Liver (tissue), 9 donors: ENCODE results near the gene ARHGAP33. TPM values are rescaled to one million over a fixed set of nuclear protein-coding genes. Genes with fewer than 3 reads are reported as not detected.
"Not testable (repeated sequence)": the region's sequence is repeated elsewhere in the genome, so short reads cannot be mapped to it uniquely, and the experiment has no call there.

ENCODE experiments used
- DNase-seq: peaks from one replicate; pipeline ENCODE4 v3.0.0-alpha.2; 2017; ENCODE audit warnings: low spot score
- H3K27ac ChIP-seq, 2 donors: one replicate each; pipeline ENCODE4 v1.7.0; 2013; ENCODE audit warnings: inconsistent platforms in 2 of 2, low read length in 2 of 2, control low read depth in 1 of 2, low read depth in 1 of 2, mild to moderate bottlenecking in 1 of 2
- H3K27me3 ChIP-seq, 4 donors: one replicate each; pipeline versions ENCODE4 v1.6.1 to v1.7.0; 2013; ENCODE audit warnings: low read length in 3 of 4, inconsistent platforms in 1 of 4, mild to moderate bottlenecking in 1 of 4, moderate library complexity in 1 of 4; ENCODE audit not compliant: control insufficient read depth in 4 of 4, insufficient read depth in 4 of 4
- H3K36me3 ChIP-seq, 4 donors: one replicate each; pipeline versions ENCODE4 v1.6.1 to v1.7.0; 2013; ENCODE audit warnings: low read length in 3 of 4, mild to moderate bottlenecking in 3 of 4, low read depth in 1 of 4, moderate library complexity in 1 of 4; ENCODE audit not compliant: control insufficient read depth in 4 of 4, insufficient read depth in 3 of 4
- H3K4me1 ChIP-seq, 4 donors: one replicate each; pipeline versions ENCODE4 v1.6.1 to v1.7.0; 2013; ENCODE audit warnings: low read length in 3 of 4, mild to moderate bottlenecking in 3 of 4, moderate library complexity in 1 of 4; ENCODE audit not compliant: control insufficient read depth in 4 of 4, insufficient read depth in 4 of 4
- H3K4me3 ChIP-seq, 3 donors: one replicate each; pipeline versions ENCODE4 v1.6.1 to v1.7.0; 2013; ENCODE audit warnings: low read length in 3 of 3, control low read depth in 1 of 3, low read depth in 1 of 3, mild to moderate bottlenecking in 1 of 3
- H3K9ac ChIP-seq, 2 donors: one replicate each; pipeline ENCODE4 v1.7.0; 2013; ENCODE audit warnings: low read length in 2 of 2, mild to moderate bottlenecking in 2 of 2, moderate library complexity in 2 of 2, control low read depth in 1 of 2, low read depth in 1 of 2
- H3K9me3 ChIP-seq, 4 donors: one replicate each; pipeline versions ENCODE4 v1.6.1 to v1.7.0; 2013; ENCODE audit warnings: low read length in 3 of 4; ENCODE audit not compliant: control insufficient read depth in 4 of 4
- EGR1 ChIP-seq, 2 donors: IDR thresholded peaks; 2 replicates each; pipeline ENCODE4 v1.6.1; 2016 to 2018; ENCODE audit warnings: antibody characterized with exemption in 2 of 2, low read depth in 2 of 2
- FOXA1 ChIP-seq: IDR thresholded peaks from 2 replicates; pipeline ENCODE4 v1.6.1; 2016; ENCODE audit warnings: antibody characterized with exemption
- FOXA2 ChIP-seq: IDR thresholded peaks from 2 replicates; pipeline ENCODE4 v1.6.1; 2016; ENCODE audit warnings: antibody characterized with exemption
- GABPA ChIP-seq, 2 donors: IDR thresholded peaks in 1 of 2; conservative IDR thresholded peaks in 1 of 2; 2 replicates each; pipeline ENCODE4 v1.6.1; 2016; ENCODE audit warnings: antibody characterized with exemption in 2 of 2, mild to moderate bottlenecking in 1 of 2, moderate library complexity in 1 of 2
- HNF4A ChIP-seq, 2 donors: conservative IDR thresholded peaks; 2 replicates each; pipeline ENCODE4 v1.6.1; 2016; ENCODE audit warnings: antibody characterized with exemption in 2 of 2, mild to moderate bottlenecking in 2 of 2
- HNF4G ChIP-seq: IDR thresholded peaks from 2 replicates; pipeline ENCODE4 v1.6.1; 2016; ENCODE audit warnings: antibody characterized with exemption
- JUND ChIP-seq, 2 donors: IDR thresholded peaks; 2 replicates each; pipeline ENCODE4 v1.6.1; 2016; ENCODE audit warnings: antibody characterized with exemption in 2 of 2
- NR2F2 ChIP-seq: IDR thresholded peaks from 2 replicates; pipeline ENCODE4 v1.6.1; 2016; ENCODE audit warnings: antibody characterized with exemption
- RAD21 ChIP-seq, 2 donors: IDR thresholded peaks; 2 replicates each; pipeline ENCODE4 v1.6.1; 2016; ENCODE audit warnings: antibody characterized with exemption in 2 of 2, mild to moderate bottlenecking in 2 of 2
- RXRA ChIP-seq, 2 donors: IDR thresholded peaks; 2 replicates each; pipeline ENCODE4 v1.6.1; 2017 to 2018; ENCODE audit warnings: antibody characterized with exemption in 2 of 2, mild to moderate bottlenecking in 1 of 2
- SP1 ChIP-seq: IDR thresholded peaks from 2 replicates; pipeline ENCODE4 v1.6.1; 2018; ENCODE audit warnings: antibody characterized with exemption, mild to moderate bottlenecking
- TAF1 ChIP-seq: conservative IDR thresholded peaks from 2 replicates; pipeline ENCODE4 v1.6.1; 2016; ENCODE audit warnings: antibody characterized with exemption, mild to moderate bottlenecking
- YY1 ChIP-seq: IDR thresholded peaks from 2 replicates; pipeline ENCODE4 v1.6.1; 2016; ENCODE audit warnings: antibody characterized with exemption, mild to moderate bottlenecking
- WGBS: extraction: QIAGEN DNeasy Blood & Tissue Kit; methylation state at CpG from one replicate; pipeline ENCODE4 v1.1.7; 2013; 5-methylcytosine and 5-hydroxymethylcytosine counted together
- polyA plus RNA-seq, 2 donors: library from polyadenylated mRNA; stranded (reverse) in 1 of 2; unstranded in 1 of 2; fragments of 200-250 nt in 1 of 2; fragments of >200 nt in 1 of 2; fragmentation: Nextera tagmentation in 1 of 2; extraction: Ambion mirVana in 1 of 2; gene quantifications; one replicate each; pipeline versions ENCODE4 v1.2.1 to v1.2.3, GENCODE V29; 2013 to 2015
- total RNA-seq, 2 donors: library from RNA; depleted of rRNA; stranded (reverse); fragments of >200 nt; gene quantifications; one replicate each; pipeline ENCODE4 v1.2.3, GENCODE V29; 2014
- TF ChIP-seq, protein P1 (sequence below): IDR thresholded peaks from 2 replicates; pipeline ENCODE4 v1.6.1; 2016; ENCODE audit warnings: antibody characterized with exemption
- TF ChIP-seq, protein P2 (sequence below): IDR thresholded peaks from 2 replicates; pipeline ENCODE4 v1.6.1; 2016; ENCODE audit warnings: antibody characterized with exemption
- TF ChIP-seq, protein P3 (sequence below): IDR thresholded peaks from 2 replicates; pipeline ENCODE4 v1.6.1; 2016; ENCODE audit warnings: antibody characterized with exemption, mild to moderate bottlenecking
- TF ChIP-seq, protein P4 (sequence below): IDR thresholded peaks from 2 replicates; pipeline ENCODE4 v1.6.1; 2016; ENCODE audit warnings: antibody characterized with exemption
- TF ChIP-seq, protein P5 (sequence below): fragments of 150-350 bp; IDR thresholded peaks from 2 replicates; pipeline ENCODE4 v1.5.1; 2017; ENCODE audit warnings: improper control_type of control experiment, low read depth, low read length; ENCODE audit not compliant: missing input control
- donor health status: healthy.
- donor health status: healthy.
- donor health status: healthy.
- donor health status: healthy.
- donor health status: healthy.

The ARHGAP33 gene
- total and polyA plus RNA-seq, 4 donors = 0.85 to 10.1 (median 1.8) TPM

DNA sequence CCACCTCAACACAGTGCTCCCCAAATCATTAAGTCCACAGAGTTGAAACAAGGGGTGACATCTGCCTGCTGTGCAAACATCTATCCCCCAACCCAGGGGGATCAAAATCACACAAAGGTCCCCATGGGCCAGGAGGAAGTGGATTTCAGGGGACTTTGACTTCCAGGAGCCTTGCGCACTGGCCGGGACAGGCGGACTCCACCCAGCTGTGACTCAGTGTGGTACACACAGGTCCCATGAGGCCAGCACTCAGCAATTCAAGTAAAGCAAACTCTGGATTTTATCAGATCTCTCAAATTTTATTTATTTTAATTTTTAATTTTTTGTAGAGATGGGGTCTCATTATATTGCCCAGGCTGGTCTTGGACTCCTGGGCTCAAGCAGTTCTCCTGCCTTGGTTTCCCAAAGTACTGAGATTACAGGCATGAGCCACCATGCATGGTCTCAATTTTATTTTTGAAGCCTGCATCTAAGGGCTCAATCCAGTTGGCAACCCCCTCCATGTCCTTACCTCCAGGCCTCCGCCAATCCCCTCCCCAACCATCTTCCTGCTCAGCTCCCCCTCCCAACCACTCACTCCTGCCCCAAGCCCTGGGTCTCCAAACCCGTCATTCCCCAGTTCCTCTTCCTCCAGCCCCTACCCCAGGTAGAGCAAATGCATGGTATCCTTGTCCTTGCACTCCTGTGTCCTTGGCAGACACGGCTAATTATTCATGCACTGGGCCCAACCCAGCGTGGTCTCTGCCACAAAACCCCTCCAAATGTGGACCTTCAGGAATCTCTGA, 18.2 kb downstream of the ARHGAP33 start (continued):
- no peak for TF ChIP-seq JUND (IDR thresholded peaks at IDR 0.05)
- TF ChIP-seq, protein P1, sequence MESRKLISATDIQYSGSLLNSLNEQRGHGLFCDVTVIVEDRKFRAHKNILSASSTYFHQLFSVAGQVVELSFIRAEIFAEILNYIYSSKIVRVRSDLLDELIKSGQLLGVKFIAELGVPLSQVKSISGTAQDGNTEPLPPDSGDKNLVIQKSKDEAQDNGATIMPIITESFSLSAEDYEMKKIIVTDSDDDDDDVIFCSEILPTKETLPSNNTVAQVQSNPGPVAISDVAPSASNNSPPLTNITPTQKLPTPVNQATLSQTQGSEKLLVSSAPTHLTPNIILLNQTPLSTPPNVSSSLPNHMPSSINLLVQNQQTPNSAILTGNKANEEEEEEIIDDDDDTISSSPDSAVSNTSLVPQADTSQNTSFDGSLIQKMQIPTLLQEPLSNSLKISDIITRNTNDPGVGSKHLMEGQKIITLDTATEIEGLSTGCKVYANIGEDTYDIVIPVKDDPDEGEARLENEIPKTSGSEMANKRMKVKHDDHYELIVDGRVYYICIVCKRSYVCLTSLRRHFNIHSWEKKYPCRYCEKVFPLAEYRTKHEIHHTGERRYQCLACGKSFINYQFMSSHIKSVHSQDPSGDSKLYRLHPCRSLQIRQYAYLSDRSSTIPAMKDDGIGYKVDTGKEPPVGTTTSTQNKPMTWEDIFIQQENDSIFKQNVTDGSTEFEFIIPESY = no peak

DNA sequence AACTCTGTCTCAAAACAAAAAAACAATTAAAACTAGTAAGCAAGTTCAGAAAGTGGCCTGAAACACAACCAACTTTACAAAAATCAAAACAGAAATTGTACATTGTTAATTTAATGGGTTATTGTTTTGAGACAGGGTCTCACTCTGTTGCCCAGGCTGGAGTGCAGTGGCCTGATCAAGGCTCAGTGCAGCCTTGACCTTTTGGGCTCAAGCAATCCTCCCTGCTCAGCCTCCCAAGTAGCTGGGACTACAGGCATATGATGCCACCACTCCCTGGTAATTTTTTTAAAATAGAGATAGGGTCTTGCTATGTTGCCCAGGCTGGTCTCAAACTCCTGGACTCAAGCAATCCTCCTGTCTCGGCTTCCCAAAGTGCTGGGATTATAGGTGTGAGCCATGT, 20.2 kb downstream of the ARHGAP33 start:
- not testable (repeated sequence) for H3K27ac ChIP-seq, DNase-seq, H3K4me3 ChIP-seq, H3K36me3 ChIP-seq, H3K27me3 ChIP-seq, H3K9ac ChIP-seq, H3K4me1 ChIP-seq, H3K9me3 ChIP-seq
- WGBS = 75% methylated on average over 1 of the region's 1 CpG

DNA sequence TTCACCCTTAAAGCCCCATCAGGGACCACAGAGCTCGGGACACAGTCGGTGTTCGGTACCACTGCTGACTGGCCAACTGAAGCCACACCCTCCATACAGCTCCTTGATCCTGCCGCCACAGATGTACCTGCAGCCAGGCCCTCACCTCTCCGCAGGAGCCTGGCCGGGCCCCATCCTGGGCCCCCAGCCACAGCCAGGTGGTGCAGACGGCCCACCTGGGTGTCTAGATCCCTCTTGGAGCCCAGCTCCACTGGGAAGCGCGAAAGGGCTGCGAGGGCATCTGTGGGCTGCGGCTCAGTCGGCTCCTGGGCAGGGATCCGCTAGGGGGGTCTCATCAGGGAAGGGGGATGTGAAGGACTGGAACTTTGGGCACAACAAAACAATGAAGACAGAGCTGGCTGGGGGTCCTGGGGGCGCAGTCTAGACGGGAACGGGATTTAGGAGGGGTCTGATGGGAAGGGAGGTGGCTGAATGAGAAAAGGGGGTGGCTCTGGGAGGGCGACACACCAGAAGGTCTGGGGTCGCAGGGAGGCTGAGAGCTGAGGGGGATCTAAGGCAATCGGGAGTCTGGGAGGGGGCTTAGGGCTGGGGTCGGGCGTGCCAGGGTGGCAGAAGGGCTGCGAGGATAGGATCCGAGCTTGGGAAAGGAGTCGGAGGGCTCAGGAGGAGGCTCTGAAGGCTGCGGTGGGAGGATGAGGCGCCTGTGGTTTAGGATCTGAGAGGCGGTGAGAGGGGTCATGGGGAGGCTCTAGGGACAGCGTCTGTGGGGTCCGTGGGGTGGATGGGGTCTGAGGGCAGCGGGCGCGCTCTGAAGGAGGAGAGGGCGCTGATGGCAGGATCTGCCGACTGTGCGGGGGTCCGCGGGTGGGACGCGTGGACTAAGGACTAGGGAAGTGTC, 21.5 kb downstream of the ARHGAP33 start:
- Histone ChIP-seq H3K4me3 (no peak overlapping the region), H3K36me3 (peaks cover 0 to under 1% (median 0%) of the 10 kb centered on the region in 4 donors), H3K27me3 (no peaks in the 10 kb centered on the region), H3K9ac (no peak overlapping the region), H3K27ac (no peak overlapping the region), H3K9me3 (no peaks in the 10 kb centered on the region), H3K4me1 (peaks cover 0 to 4% (median 2%) of the 10 kb centered on the region in 4 donors)
- DNase-seq = no peak
- no peak for TF ChIP-seq EGR1 (IDR thresholded peaks at IDR 0.05; ENCODE audit: low read depth in 2 of 2)
- TF ChIP-seq, protein P2, sequence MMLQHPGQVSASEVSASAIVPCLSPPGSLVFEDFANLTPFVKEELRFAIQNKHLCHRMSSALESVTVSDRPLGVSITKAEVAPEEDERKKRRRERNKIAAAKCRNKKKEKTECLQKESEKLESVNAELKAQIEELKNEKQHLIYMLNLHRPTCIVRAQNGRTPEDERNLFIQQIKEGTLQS = no peak
- TF ChIP-seq JUND (IDR thresholded peaks at IDR 0.05) = no peak
- TF ChIP-seq RAD21 (IDR thresholded peaks at IDR 0.05) = no peak
- no peak for TF ChIP-seq NR2F2
- no peak for TF ChIP-seq GABPA (IDR thresholded peaks at IDR 0.05 in 1 of 2, conservative IDR thresholded peaks at IDR 0.05 in 1 of 2)
- no peak for TF ChIP-seq TAF1
- no peak for TF ChIP-seq RXRA (IDR thresholded peaks at IDR 0.05)
- TF ChIP-seq, protein P3, sequence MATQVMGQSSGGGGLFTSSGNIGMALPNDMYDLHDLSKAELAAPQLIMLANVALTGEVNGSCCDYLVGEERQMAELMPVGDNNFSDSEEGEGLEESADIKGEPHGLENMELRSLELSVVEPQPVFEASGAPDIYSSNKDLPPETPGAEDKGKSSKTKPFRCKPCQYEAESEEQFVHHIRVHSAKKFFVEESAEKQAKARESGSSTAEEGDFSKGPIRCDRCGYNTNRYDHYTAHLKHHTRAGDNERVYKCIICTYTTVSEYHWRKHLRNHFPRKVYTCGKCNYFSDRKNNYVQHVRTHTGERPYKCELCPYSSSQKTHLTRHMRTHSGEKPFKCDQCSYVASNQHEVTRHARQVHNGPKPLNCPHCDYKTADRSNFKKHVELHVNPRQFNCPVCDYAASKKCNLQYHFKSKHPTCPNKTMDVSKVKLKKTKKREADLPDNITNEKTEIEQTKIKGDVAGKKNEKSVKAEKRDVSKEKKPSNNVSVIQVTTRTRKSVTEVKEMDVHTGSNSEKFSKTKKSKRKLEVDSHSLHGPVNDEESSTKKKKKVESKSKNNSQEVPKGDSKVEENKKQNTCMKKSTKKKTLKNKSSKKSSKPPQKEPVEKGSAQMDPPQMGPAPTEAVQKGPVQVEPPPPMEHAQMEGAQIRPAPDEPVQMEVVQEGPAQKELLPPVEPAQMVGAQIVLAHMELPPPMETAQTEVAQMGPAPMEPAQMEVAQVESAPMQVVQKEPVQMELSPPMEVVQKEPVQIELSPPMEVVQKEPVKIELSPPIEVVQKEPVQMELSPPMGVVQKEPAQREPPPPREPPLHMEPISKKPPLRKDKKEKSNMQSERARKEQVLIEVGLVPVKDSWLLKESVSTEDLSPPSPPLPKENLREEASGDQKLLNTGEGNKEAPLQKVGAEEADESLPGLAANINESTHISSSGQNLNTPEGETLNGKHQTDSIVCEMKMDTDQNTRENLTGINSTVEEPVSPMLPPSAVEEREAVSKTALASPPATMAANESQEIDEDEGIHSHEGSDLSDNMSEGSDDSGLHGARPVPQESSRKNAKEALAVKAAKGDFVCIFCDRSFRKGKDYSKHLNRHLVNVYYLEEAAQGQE = no peak
- TF ChIP-seq HNF4A (conservative IDR thresholded peaks at IDR 0.05) = no peak
- TF ChIP-seq, protein P4, sequence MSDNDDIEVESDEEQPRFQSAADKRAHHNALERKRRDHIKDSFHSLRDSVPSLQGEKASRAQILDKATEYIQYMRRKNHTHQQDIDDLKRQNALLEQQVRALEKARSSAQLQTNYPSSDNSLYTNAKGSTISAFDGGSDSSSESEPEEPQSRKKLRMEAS = no peak
- TF ChIP-seq, protein P1 = no peak
- TF ChIP-seq, protein P5, sequence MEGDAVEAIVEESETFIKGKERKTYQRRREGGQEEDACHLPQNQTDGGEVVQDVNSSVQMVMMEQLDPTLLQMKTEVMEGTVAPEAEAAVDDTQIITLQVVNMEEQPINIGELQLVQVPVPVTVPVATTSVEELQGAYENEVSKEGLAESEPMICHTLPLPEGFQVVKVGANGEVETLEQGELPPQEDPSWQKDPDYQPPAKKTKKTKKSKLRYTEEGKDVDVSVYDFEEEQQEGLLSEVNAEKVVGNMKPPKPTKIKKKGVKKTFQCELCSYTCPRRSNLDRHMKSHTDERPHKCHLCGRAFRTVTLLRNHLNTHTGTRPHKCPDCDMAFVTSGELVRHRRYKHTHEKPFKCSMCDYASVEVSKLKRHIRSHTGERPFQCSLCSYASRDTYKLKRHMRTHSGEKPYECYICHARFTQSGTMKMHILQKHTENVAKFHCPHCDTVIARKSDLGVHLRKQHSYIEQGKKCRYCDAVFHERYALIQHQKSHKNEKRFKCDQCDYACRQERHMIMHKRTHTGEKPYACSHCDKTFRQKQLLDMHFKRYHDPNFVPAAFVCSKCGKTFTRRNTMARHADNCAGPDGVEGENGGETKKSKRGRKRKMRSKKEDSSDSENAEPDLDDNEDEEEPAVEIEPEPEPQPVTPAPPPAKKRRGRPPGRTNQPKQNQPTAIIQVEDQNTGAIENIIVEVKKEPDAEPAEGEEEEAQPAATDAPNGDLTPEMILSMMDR = no peak
- no peak for TF ChIP-seq YY1
- no peak for TF ChIP-seq HNF4G
- no peak for TF ChIP-seq SP1
- TF ChIP-seq FOXA2 = no peak
- no peak for TF ChIP-seq FOXA1
- WGBS = 13% methylated on average over 39 of the region's 39 CpGs
